Pancreas (tissue), 10 donors: ENCODE measurements around the gene SLC45A3. TPM values are rescaled to one million over a fixed set of nuclear protein-coding genes. Genes with fewer than 3 reads are reported as not detected.
A peak's percentile ranks its signal among the peaks of the same experiment; 100 is the strongest.

Source experiments
- ATAC-seq, 4 donors: fragments of 200-7000 bp; cut with Tn5 transposase; one replicate each; pipeline versions ENCODE4 v1.8.0 to v1.9.1; 2020; ENCODE audit warnings: mild to moderate bottlenecking in 4 of 4, moderate library complexity in 4 of 4
- DNase-seq, 6 donors: peaks; one replicate each; pipeline ENCODE4 v3.0.0-alpha.2; 2020
- FAIRE-seq: peaks from 2 replicates; lab custom pipeline; 2012; peaks lifted over from hg19 to GRCh38; lab: Jason Lieb, UNC
- H3K27ac ChIP-seq, 4 donors: fragments of 200-600 bp; sonication (generic); 1 replicate in 3 of 4; 2 replicates in 1 of 4; pipeline versions ENCODE4 v1.5.0 to v1.8.0; 2020
- H3K27me3 ChIP-seq, 4 donors: fragments of 200-600 bp; one replicate each; pipeline ENCODE4 v1.8.0; 2021
- H3K36me3 ChIP-seq, 3 donors: fragments of 200-600 bp; sonication (generic) in 1 of 3; one replicate each; pipeline versions ENCODE4 v1.5.0 to v1.8.0; 2020 to 2021
- H3K4me1 ChIP-seq, 3 donors: fragments of 200-600 bp; one replicate each; pipeline ENCODE4 v1.8.0; 2021
- H3K4me3 ChIP-seq, 4 donors: fragments of 200-600 bp; sonication (generic) in 2 of 4; one replicate each; pipeline versions ENCODE4 v1.5.0 to v1.8.0; 2020 to 2021
- H3K9me3 ChIP-seq, 4 donors: fragments of 200-600 bp; one replicate each; pipeline ENCODE4 v1.8.0; 2021
- WGBS, 2 donors: extraction: QIAGEN DNeasy Blood & Tissue Kit; methylation state at CpG; one replicate each; pipeline ENCODE4 v1.1.7; 2013; 5-methylcytosine and 5-hydroxymethylcytosine counted together
- intact Hi-C, 3 donors: fragments of 100-400 bp; cut with DNase I; formaldehyde crosslinking; loops; one replicate each; pipeline versions ENCODE4 v1.11.1 to v1.14.2; 2022
- polyA plus RNA-seq, 2 donors: library from polyadenylated mRNA; stranded (reverse); fragments of 200-250 nt; gene quantifications; one replicate each; pipeline ENCODE4 v1.2.3, GENCODE V29; 2013
- total RNA-seq, 6 donors: library from RNA; stranded (reverse); fragmentation: NEBNext Ultra II Directional in 4 of 6; extraction: Animal tissue kit (Norgen Biotek cat#: 25700) in 4 of 6; gene quantifications; one replicate each; pipeline versions ENCODE4 v1.2.1 to v1.2.4, GENCODE V29; 2021 to 2023
- TF ChIP-seq, protein P1 (sequence below), 4 donors: fragments of 200-600 bp; sonication (generic) in 3 of 4; IDR thresholded peaks; one replicate each; pipeline versions ENCODE4 v1.5.0 to v1.8.0; 2021; ENCODE audit warnings: antibody characterized with exemption in 4 of 4
- donor health status: healthy with polysubstance abuse.
- donor health status: DM: no; HTN: no; CAD: no; lungs with moderate emphysema.
- donor health status: DM: no; HTN: no; CAD: no.
- donor health status: control.
- donor health status: control.
- donor health status: Bipolar disorder and iron deficiency.
- donor health status: DM: yes; HTN: yes; CAD: no.
- donor health status: DM: no; HTN: no; CAD: no.
- donor health status: DM: no; HTN: no; CAD: no.
- donor health status: DM: yes; HTN: yes; CAD: no.

Gene SLC45A3
- total and polyA plus RNA-seq, 8 donors, result 0.28 to 4.7 (median 1.3) TPM

DNA sequence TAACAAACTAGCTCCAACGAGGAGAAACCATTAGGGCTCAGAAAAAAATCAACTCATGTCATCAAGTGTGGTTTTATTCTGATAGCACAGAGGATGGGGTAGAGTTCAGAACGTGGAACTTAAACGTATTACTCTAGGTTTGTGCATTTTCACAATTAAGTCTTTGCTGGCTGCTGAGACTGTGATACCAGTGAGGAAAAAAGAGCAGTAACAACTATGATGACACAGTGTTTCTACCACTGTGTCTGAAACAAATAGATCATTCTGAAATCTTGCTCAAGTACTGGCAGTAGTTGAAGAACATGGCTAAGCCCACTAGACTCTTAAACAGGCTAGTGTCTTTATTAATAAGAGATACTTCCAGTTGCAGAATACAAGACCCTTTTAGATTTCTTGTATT lies 38.7 kb upstream of the SLC45A3 start:
- WGBS, 2 donors, result 67 to 68% methylated on average over 3 of the region's 3 CpGs

DNA sequence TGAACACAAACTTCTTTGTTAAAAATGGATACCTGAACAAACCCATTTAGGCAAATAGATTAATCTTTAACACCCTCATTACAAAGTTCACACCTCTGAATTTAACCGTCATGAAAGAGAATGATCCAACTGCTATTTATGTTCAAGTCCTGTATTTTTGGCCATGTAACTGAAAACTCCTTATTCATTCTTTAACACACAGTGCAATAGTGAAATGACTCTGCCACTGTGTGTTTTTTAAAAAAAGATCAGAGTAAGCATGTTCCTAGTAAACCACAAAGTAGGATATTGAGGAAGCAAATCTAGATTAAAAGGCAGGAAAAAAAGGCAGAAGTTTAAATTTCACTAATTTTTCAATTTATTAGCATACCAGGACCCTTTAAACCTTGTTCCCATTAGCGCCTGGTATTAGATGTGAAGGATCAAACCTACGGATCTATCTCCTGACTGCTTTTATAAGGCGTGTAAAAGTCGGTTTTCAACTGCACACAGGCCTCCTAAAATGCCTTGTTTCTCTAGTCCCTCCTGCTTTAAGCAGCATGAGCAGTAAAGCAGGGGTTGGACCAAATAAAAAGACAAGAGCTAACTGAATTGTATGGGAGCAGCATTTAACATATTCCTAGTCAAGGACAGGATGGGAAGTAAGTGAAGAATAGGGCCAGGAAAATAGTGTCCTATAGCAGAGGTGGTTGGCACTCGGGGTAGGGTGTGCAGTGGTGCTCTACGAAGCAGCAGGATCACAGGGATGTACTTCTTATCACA lies 36.2 kb upstream of the SLC45A3 start:
- H3K4me1 ChIP-seq, result no peaks in the 10 kb centered on the region
- no peak for FAIRE-seq
- TF ChIP-seq, protein P1, sequence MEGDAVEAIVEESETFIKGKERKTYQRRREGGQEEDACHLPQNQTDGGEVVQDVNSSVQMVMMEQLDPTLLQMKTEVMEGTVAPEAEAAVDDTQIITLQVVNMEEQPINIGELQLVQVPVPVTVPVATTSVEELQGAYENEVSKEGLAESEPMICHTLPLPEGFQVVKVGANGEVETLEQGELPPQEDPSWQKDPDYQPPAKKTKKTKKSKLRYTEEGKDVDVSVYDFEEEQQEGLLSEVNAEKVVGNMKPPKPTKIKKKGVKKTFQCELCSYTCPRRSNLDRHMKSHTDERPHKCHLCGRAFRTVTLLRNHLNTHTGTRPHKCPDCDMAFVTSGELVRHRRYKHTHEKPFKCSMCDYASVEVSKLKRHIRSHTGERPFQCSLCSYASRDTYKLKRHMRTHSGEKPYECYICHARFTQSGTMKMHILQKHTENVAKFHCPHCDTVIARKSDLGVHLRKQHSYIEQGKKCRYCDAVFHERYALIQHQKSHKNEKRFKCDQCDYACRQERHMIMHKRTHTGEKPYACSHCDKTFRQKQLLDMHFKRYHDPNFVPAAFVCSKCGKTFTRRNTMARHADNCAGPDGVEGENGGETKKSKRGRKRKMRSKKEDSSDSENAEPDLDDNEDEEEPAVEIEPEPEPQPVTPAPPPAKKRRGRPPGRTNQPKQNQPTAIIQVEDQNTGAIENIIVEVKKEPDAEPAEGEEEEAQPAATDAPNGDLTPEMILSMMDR (IDR thresholded peaks at IDR 0.05), result no peak
- H3K4me3 ChIP-seq, result no peak overlapping the region
- H3K27me3 ChIP-seq, result no peaks in the 10 kb centered on the region
- peak in 2 of 4 donors; percentile 29 to 36 for ATAC-seq
- 72 to 74% methylated on average over 7 of the region's 7 CpGs for WGBS, 2 donors
- no peaks in the 10 kb centered on the region for H3K9me3 ChIP-seq
- no peak for DNase-seq
- H3K27ac ChIP-seq, result no peak overlapping the region
- H3K36me3 ChIP-seq, result peaks cover 7 to 45% (median 20%) of the 10 kb centered on the region in 3 donors
- intact Hi-C loops, result no loop called here

More for the DNA sequence above, 38.7 kb upstream of the SLC45A3 start:
- H3K4me1 ChIP-seq, result no peaks in the 10 kb centered on the region
- H3K4me3 ChIP-seq, result no peak overlapping the region
- intact Hi-C loops, result no loop called here
- FAIRE-seq (no peak), DNase-seq (no peak), ATAC-seq (no peak)
- no peak overlapping the region for H3K27ac ChIP-seq
- no peaks in the 10 kb centered on the region for H3K27me3 ChIP-seq
- no peaks in the 10 kb centered on the region for H3K9me3 ChIP-seq
- TF ChIP-seq, protein P1 (IDR thresholded peaks at IDR 0.05), result no peak
- H3K36me3 ChIP-seq, result peaks cover 7 to 45% (median 20%) of the 10 kb centered on the region in 3 donors

DNA sequence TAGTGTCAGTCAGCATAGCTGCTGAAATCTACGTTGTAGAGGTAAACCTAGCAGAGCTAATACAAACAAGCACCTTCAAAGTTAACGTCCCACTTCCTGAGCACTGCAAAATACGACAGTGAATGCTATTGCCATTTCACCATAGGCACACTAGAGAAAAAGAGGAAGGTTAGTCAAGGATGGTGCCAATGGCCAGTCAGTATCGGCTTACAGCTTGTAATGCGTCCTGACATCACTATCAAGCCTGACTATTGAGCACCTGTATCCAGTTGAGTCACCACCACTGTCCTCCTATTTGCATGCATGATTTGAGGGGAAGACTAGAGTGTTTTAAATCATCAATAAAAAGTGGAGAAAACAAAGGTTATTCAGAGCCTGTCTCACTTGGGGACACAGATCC lies 35.3 kb upstream of the SLC45A3 start:
- Histone ChIP-seq H3K9me3 (no peaks in the 10 kb centered on the region), H3K36me3 (peaks cover 7 to 40% (median 17%) of the 10 kb centered on the region in 3 donors), H3K27ac (no peak overlapping the region), H3K4me1 (no peaks in the 10 kb centered on the region), H3K27me3 (no peaks in the 10 kb centered on the region), H3K4me3 (no peak overlapping the region)
- DNase-seq, result no peak
- 87% methylated on average over 5 of the region's 5 CpGs for WGBS, 2 donors
- intact Hi-C loops, result no loop called here
- no peak for FAIRE-seq
- TF ChIP-seq, protein P1 (IDR thresholded peaks at IDR 0.05), result no peak
- ATAC-seq, result peak in 2 of 4 donors; percentile 9 to 26

DNA sequence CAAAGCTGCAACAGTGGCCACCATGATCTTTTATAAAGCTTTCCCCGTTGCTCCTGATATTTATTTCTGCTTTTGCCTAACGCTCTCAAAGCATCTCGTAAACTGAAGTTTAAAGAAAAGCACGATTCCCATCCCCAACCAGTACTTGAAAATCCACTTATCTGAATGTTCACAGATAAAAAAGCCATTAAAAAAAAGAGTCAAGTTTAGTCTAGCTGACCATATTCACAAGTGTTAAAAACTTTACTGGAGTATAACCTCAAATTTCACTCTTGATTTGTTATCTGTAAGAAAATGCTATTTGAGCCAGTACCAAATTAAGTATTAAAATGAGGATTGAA lies 34.6 kb upstream of the SLC45A3 start:
- Histone ChIP-seq H3K9me3 (no peaks in the 10 kb centered on the region), H3K27ac (no peak overlapping the region), H3K4me1 (no peaks in the 10 kb centered on the region), H3K4me3 (no peak overlapping the region), H3K36me3 (peaks cover 7 to 33% (median 12%) of the 10 kb centered on the region in 3 donors), H3K27me3 (no peaks in the 10 kb centered on the region)
- WGBS, 2 donors, result 85 to 88% methylated on average over 4 of the region's 4 CpGs
- intact Hi-C loops, result no loop called here
- FAIRE-seq (no peak), ATAC-seq (no peak), DNase-seq (no peak)
- TF ChIP-seq, protein P1 (IDR thresholded peaks at IDR 0.05), result no peak
